Measurements from ENCODE around the gene BRD9.
"Not testable (repeated sequence)": the region's sequence is repeated elsewhere in the genome, so short reads cannot be mapped to it uniquely, and the experiment has no call there.

Gene BRD9

GRCh38 chr5:892394-893136 is at the start of gene BRD9, which contains the start of gene TRIP13:
TSS of gene BRD9 (minus strand) at chr5:892801. CDS start at chr5:892657, 144 bp downstream.
TSS of gene TRIP13 (plus strand) at chr5:892884. CDS start at chr5:892999, 115 bp downstream.
- no peaks in the 10 kb centered on the region for H3K9me3 Mint-ChIP-seq
- peaks cover 11% of the 10 kb centered on the region for H3K36me3 Mint-ChIP-seq
- DNase-seq (ENCODE audit: low spot score in 2 of 2) (peak; percentile 79 to 88), ATAC-seq (ENCODE audit: low read depth) (peak; percentile 99)
- peak within 1 kb of the TSS; percentile 64 for H3K27ac Mint-ChIP-seq
- no peaks in the 10 kb centered on the region for H3K27me3 Mint-ChIP-seq
- peaks cover 4% of the 10 kb centered on the region for H3K4me1 Mint-ChIP-seq
- peak within 1 kb of the TSS; percentile 82 for H3K4me3 Mint-ChIP-seq

- H3K27ac Mint-ChIP-seq; H3K36me3 Mint-ChIP-seq; H3K4me1 Mint-ChIP-seq; H3K4me3 Mint-ChIP-seq; DNase-seq (ENCODE audit: low spot score in 2 of 2); H3K9me3 Mint-ChIP-seq; ATAC-seq (ENCODE audit: low read depth): not testable (repeated sequence)
- H3K27me3 Mint-ChIP-seq, result peaks cover 24% of the 10 kb centered on the region
Measured at GRCh38 chr5:940741-941140, 48.1 kb upstream of the BRD9 start.

- Mint-ChIP-seq H3K36me3 (peaks cover 5% of the 10 kb centered on the region), H3K9me3 (peaks cover 5% of the 10 kb centered on the region), H3K27ac (no peak overlapping the region)
Measured at GRCh38 chr5:939368-939767, 46.8 kb upstream of the BRD9 start.

GRCh38 chr5:937151-937924 is 44.7 kb upstream of the BRD9 start:
- H3K4me3 Mint-ChIP-seq, result no peak overlapping the region
- ATAC-seq (ENCODE audit: low read depth) (no peak), DNase-seq (ENCODE audit: low spot score in 2 of 2) (no peak)
- H3K27me3 Mint-ChIP-seq, result peaks cover 12% of the 10 kb centered on the region
- H3K4me1 Mint-ChIP-seq, result no peaks in the 10 kb centered on the region
- peaks cover 5% of the 10 kb centered on the region for H3K36me3 Mint-ChIP-seq
- peaks cover 5% of the 10 kb centered on the region for H3K9me3 Mint-ChIP-seq
- H3K27ac Mint-ChIP-seq, result no peak overlapping the region

More at GRCh38 chr5:939368-939767, 46.8 kb upstream of the BRD9 start:
- ATAC-seq (ENCODE audit: low read depth) (no peak), DNase-seq (ENCODE audit: low spot score in 2 of 2) (no peak)
- Mint-ChIP-seq H3K4me1 (no peaks in the 10 kb centered on the region), H3K4me3 (no peak overlapping the region), H3K27me3 (peaks cover 16% of the 10 kb centered on the region)

GRCh38 chr5:936149-937144 is 43.8 kb upstream of the BRD9 start:
- Mint-ChIP-seq H3K9me3 (peaks cover 5% of the 10 kb centered on the region), H3K27me3 (peaks cover 11% of the 10 kb centered on the region), H3K27ac (no peak overlapping the region), H3K36me3 (peaks cover 5% of the 10 kb centered on the region), H3K4me1 (no peaks in the 10 kb centered on the region), H3K4me3 (no peak overlapping the region)
- ATAC-seq (ENCODE audit: low read depth) (no peak), DNase-seq (ENCODE audit: low spot score in 2 of 2) (no peak)

GRCh38 chr5:935510-936084 is 43.0 kb upstream of the BRD9 start:
- DNase-seq (ENCODE audit: low spot score in 2 of 2) (no peak), ATAC-seq (ENCODE audit: low read depth) (no peak)
- Mint-ChIP-seq H3K4me3 (no peak overlapping the region), H3K27me3 (peaks cover 6% of the 10 kb centered on the region), H3K4me1 (no peaks in the 10 kb centered on the region), H3K36me3 (peaks cover 2% of the 10 kb centered on the region), H3K9me3 (peaks cover 3% of the 10 kb centered on the region), H3K27ac (no peak overlapping the region)

- DNase-seq (ENCODE audit: low spot score in 2 of 2); H3K4me3 Mint-ChIP-seq; H3K36me3 Mint-ChIP-seq; H3K27me3 Mint-ChIP-seq; H3K4me1 Mint-ChIP-seq; H3K27ac Mint-ChIP-seq; ATAC-seq (ENCODE audit: low read depth); H3K9me3 Mint-ChIP-seq: not testable (repeated sequence)
Measured at GRCh38 chr5:934381-934967, 41.9 kb upstream of the BRD9 start.

GRCh38 chr5:933951-934350 is 41.4 kb upstream of the BRD9 start:
- not testable (repeated sequence) for ATAC-seq (ENCODE audit: low read depth); H3K27ac Mint-ChIP-seq; H3K36me3 Mint-ChIP-seq; H3K9me3 Mint-ChIP-seq; H3K4me3 Mint-ChIP-seq; H3K27me3 Mint-ChIP-seq; H3K4me1 Mint-ChIP-seq; DNase-seq (ENCODE audit: low spot score in 2 of 2)

GRCh38 chr5:933251-933861 is 40.8 kb upstream of the BRD9 start:
- Mint-ChIP-seq H3K36me3 (peaks cover 2% of the 10 kb centered on the region), H3K27ac (no peak overlapping the region), H3K9me3 (peaks cover 3% of the 10 kb centered on the region), H3K4me1 (no peaks in the 10 kb centered on the region), H3K27me3 (peaks cover 5% of the 10 kb centered on the region), H3K4me3 (no peak overlapping the region)
- no peak for ATAC-seq (ENCODE audit: low read depth)
- DNase-seq (ENCODE audit: low spot score in 2 of 2), result no peak

GRCh38 chr5:932628-933250 is 40.1 kb upstream of the BRD9 start:
- no peaks in the 10 kb centered on the region for H3K4me1 Mint-ChIP-seq
- ATAC-seq (ENCODE audit: low read depth) (no peak), DNase-seq (ENCODE audit: low spot score in 2 of 2) (no peak)
- H3K27ac Mint-ChIP-seq, result no peak overlapping the region
- H3K9me3 Mint-ChIP-seq, result peaks cover 3% of the 10 kb centered on the region
- peaks cover 7% of the 10 kb centered on the region for H3K27me3 Mint-ChIP-seq
- H3K36me3 Mint-ChIP-seq, result peaks cover 2% of the 10 kb centered on the region
- H3K4me3 Mint-ChIP-seq, result no peak overlapping the region

- DNase-seq (ENCODE audit: low spot score in 2 of 2), result no peak
- Mint-ChIP-seq H3K27me3 (peaks cover 9% of the 10 kb centered on the region), H3K4me1 (peaks cover 2% of the 10 kb centered on the region), H3K9me3 (peaks cover 3% of the 10 kb centered on the region), H3K4me3 (no peak overlapping the region), H3K36me3 (peaks cover 2% of the 10 kb centered on the region), H3K27ac (no peak overlapping the region)
- ATAC-seq (ENCODE audit: low read depth), result no peak
Measured at GRCh38 chr5:932151-932627, 39.6 kb upstream of the BRD9 start.

GRCh38 chr5:931570-932145 is 39.1 kb upstream of the BRD9 start:
- Mint-ChIP-seq H3K9me3 (peaks cover 3% of the 10 kb centered on the region), H3K4me1 (peaks cover 2% of the 10 kb centered on the region), H3K27ac (no peak overlapping the region), H3K4me3 (no peak overlapping the region), H3K27me3 (peaks cover 9% of the 10 kb centered on the region), H3K36me3 (peaks cover 2% of the 10 kb centered on the region)
- ATAC-seq (ENCODE audit: low read depth), result no peak
- DNase-seq (ENCODE audit: low spot score in 2 of 2), result no peak

Data from memory B cell (primary cell).